ENCODE data around the gene NEUROD2.

Gene NEUROD2

DNA sequence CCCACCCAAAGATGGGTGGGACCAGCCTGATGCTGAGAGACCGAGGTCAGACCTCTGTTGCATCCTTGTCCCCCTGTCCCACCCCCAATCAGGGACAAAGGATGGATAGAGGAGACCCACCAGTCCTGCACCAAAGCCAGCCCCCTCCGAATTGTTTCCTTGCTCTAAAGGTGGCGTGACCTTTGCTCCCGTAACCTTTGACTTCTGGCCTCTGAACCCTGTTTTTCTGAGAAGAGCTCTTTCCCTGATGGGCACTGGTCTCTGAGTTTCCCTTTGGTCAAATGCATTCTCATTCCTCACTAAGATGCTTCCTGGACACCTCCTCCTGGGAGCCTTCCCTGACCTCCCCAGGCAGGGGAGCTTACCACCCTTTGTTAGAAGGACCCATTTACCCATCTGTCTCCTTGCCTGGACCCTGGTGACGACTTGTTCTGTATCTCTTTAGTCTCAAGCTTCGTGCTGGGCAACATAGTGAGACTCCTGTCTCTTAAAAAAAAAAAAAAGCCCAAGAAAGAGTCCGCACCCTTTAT is 5.3 kb upstream of the NEUROD2 start:
- H3K4me1 ChIP-seq (ENCODE audit: control insufficient read depth, insufficient read depth, low read length), result no peaks in the 10 kb centered on the region
- H3K27me3 ChIP-seq (ENCODE audit: control insufficient read depth, insufficient read depth, low read length), result peaks cover 43% of the 10 kb centered on the region
- H3K9ac ChIP-seq (ENCODE audit: low read length), result no peak overlapping the region

DNA sequence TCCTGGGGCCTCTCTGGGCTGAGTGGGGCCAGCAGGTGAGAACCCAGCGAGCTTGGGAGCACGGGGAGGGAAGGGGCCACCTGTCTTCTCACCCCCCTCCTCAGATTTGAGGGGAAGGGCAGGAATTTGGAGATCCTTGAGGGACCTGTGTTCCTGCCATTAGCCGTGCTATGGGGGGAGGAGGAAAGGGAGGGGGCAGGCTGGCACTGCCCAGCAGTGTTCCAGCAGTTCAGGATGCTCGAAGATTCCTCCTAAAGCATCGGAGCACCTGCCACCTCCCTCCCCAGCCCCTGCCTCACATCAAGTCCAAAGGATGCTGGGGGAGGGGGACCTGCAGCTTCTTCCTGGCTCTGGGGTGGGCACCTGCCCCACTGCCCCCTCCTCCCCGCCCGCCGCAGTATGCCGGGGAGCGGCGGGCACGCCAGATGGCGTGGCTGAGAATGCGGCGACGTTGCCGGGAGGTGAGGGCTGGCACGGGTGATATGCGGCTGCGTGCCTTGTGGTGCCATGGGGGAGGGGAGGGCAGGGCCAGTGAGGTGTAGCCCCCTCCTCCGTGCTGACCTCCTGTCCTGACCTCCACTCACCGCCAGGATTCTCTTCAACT is 4.7 kb upstream of the NEUROD2 start:
- Histone ChIP-seq H3K4me1 (ENCODE audit: control insufficient read depth, insufficient read depth, low read length) (no peaks in the 10 kb centered on the region), H3K4me3 (ENCODE audit: low read length) (no peak overlapping the region), H3K36me3 (ENCODE audit: control insufficient read depth, insufficient read depth, low read length) (no peaks in the 10 kb centered on the region), H3K9ac (ENCODE audit: low read length) (no peak overlapping the region), H3K9me3 (ENCODE audit: control insufficient read depth, low read length) (no peaks in the 10 kb centered on the region), H3K27me3 (ENCODE audit: control insufficient read depth, insufficient read depth, low read length) (peaks cover 50% of the 10 kb centered on the region)

More for the DNA sequence above, 5.3 kb upstream of the NEUROD2 start:
- Histone ChIP-seq H3K9me3 (ENCODE audit: control insufficient read depth, low read length) (no peaks in the 10 kb centered on the region), H3K36me3 (ENCODE audit: control insufficient read depth, insufficient read depth, low read length) (no peaks in the 10 kb centered on the region), H3K4me3 (ENCODE audit: low read length) (no peak overlapping the region)

- Histone ChIP-seq H3K9me3 (ENCODE audit: control insufficient read depth, low read length) (no peaks in the 10 kb centered on the region), H3K4me1 (ENCODE audit: control insufficient read depth, insufficient read depth, low read length) (peaks cover 7% of the 10 kb centered on the region), H3K9ac (ENCODE audit: low read length) (no peak overlapping the region), H3K27me3 (ENCODE audit: control insufficient read depth, insufficient read depth, low read length) (peaks cover 58% of the 10 kb centered on the region), H3K4me3 (ENCODE audit: low read length) (no peak overlapping the region), H3K36me3 (ENCODE audit: control insufficient read depth, insufficient read depth, low read length) (no peaks in the 10 kb centered on the region)
Measured at GRCh38 chr17:39611401-39612112, 3.8 kb upstream of the NEUROD2 start.

GRCh38 chr17:39609416-39610025 is 1.8 kb upstream of the NEUROD2 start:
- H3K36me3 ChIP-seq (ENCODE audit: control insufficient read depth, insufficient read depth, low read length), result no peaks in the 10 kb centered on the region
- peaks cover 70% of the 10 kb centered on the region for H3K27me3 ChIP-seq (ENCODE audit: control insufficient read depth, insufficient read depth, low read length)
- H3K4me1 ChIP-seq (ENCODE audit: control insufficient read depth, insufficient read depth, low read length), result peaks cover 23% of the 10 kb centered on the region
- no peak overlapping the region for H3K9ac ChIP-seq (ENCODE audit: low read length)
- no peaks in the 10 kb centered on the region for H3K9me3 ChIP-seq (ENCODE audit: control insufficient read depth, low read length)
- no peak overlapping the region for H3K4me3 ChIP-seq (ENCODE audit: low read length)

GRCh38 chr17:39608142-39608981 is 642 bp upstream of the NEUROD2 start:
- H3K4me3 ChIP-seq (ENCODE audit: low read length), result no peak overlapping the region
- peaks cover 78% of the 10 kb centered on the region for H3K27me3 ChIP-seq (ENCODE audit: control insufficient read depth, insufficient read depth, low read length)
- no peaks in the 10 kb centered on the region for H3K36me3 ChIP-seq (ENCODE audit: control insufficient read depth, insufficient read depth, low read length)
- H3K9me3 ChIP-seq (ENCODE audit: control insufficient read depth, low read length), result no peaks in the 10 kb centered on the region
- no peak overlapping the region for H3K9ac ChIP-seq (ENCODE audit: low read length)
- H3K4me1 ChIP-seq (ENCODE audit: control insufficient read depth, insufficient read depth, low read length), result peaks cover 23% of the 10 kb centered on the region

DNA sequence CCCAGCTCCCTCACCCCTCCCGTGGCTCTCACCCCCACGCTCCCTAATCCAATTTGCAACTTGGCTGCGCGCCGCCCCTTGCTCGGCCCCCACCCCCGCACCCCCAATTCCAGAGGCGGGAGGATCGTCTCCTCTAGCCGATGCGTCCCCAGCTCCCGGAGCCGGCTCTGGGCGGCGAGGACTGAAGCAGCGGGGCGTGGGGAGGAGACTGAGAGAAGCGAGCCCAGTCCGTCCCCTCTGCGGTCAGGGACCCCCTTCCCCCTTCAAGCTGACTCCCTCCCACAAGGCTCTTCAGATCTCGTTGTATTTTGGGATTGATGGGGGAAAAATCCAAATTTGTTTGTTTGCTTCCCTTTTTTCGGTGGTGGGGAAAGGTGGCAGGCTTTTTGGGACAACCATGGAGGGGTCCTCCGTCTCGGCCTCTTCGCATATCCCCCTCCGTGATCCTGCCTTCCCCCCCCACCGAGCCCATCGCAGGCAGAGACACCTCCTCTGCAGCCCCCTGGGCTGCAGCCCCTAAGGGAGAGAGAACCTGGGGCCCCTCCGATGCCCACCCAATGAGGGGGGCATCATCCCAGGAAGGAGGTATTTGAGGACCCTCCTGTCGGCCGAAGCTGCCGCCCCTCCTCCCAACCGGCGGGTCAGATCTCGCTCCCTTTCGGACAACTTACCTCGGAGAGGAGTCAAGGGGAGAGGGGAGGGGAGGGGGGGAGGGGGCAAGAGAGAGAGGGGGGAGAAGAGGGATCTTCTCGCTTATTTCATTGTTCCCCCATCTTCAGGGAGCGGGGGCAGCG is 466 bp downstream of the NEUROD2 start:
- Histone ChIP-seq H3K4me3 (ENCODE audit: low read length) (no peak overlapping the region), H3K36me3 (ENCODE audit: control insufficient read depth, insufficient read depth, low read length) (no peaks in the 10 kb centered on the region), H3K27me3 (ENCODE audit: control insufficient read depth, insufficient read depth, low read length) (peaks cover 81% of the 10 kb centered on the region), H3K4me1 (ENCODE audit: control insufficient read depth, insufficient read depth, low read length) (peaks cover 23% of the 10 kb centered on the region), H3K9me3 (ENCODE audit: control insufficient read depth, low read length) (no peaks in the 10 kb centered on the region), H3K9ac (ENCODE audit: low read length) (no peak overlapping the region)

DNA sequence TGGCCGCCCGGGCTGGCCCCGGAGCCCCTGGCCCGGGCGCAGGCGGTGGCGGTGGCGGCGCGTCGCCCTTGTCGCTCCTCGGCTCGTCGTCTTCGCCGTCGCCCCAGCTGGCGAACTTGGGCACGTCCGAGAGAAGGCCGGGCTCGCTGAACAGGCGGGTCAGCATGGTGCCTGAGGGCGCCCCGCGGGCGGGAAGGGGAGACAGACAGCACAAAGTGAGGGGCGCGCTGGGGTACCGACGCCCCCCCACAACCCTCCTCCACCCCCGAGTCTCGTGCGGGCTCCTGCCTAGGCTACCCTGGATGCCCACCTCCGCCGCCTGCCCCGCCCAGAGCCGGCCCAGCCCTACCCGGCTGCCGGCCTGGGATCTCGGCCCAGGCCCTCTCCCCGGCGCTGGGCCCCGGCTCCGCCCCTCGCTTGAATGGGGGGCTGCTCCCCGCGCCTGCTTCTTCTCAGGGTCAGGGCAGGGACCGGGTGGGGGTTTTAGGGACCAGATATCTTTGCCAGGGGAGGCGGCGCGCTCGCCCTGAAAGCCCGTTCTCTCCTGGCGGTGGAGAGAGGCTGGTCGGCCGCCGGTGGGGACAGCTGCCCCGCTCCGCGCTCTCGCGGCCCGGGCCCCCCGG is 1.2 kb downstream of the NEUROD2 start:
- no peak overlapping the region for H3K4me3 ChIP-seq (ENCODE audit: low read length)

DNA sequence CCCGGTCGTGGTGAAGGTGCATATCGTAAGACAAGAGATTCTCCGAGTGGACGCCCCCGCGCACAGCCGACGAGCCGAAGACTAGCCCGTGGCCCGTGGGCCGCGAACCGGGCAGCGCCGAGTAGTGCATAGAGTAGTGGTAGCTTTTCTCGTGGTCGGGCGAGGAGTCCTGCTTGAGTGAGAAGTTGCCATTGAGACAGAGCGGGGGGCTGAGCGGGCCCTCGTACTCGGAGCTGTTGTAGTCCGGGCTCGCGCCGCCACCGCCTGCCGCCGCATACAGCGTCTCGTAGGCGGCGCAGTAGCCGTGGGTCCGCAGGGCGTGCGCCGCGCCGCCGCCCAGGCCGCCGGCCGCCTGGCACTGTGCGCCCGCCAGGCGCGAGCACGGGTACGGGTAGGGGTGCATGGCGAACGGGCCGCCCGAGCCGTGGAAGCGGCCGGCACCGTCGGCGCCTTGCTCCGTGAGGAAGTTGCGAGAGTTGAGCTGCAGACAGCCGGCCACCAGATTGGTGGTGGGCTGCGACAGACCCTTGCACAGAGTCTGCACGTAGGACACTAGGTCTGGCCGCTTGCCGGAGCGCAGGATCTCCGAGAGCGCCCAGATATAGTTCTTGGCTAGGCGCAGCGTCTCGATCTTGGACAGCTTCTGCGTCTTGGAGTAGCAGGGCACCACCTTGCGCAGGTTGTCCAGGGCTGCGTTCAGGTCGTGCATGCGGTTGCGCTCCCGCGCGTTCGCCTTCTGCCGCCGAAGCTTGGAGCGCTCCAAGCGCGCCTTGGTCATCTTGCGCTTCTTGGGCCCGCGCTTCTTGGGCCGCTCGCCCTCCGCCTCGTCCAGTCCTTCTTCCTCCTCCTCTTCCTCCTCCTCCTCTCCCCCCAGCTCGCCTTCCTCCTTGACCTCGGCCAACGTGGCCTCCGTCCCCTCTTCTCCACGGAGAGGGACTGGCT is 2.0 kb downstream of the NEUROD2 start:
- Histone ChIP-seq H3K4me3 (ENCODE audit: low read length) (no peak overlapping the region), H3K9ac (ENCODE audit: low read length) (no peak overlapping the region), H3K27me3 (ENCODE audit: control insufficient read depth, insufficient read depth, low read length) (peaks cover 91% of the 10 kb centered on the region), H3K36me3 (ENCODE audit: control insufficient read depth, insufficient read depth, low read length) (no peaks in the 10 kb centered on the region), H3K4me1 (ENCODE audit: control insufficient read depth, insufficient read depth, low read length) (peaks cover 23% of the 10 kb centered on the region), H3K9me3 (ENCODE audit: control insufficient read depth, low read length) (no peaks in the 10 kb centered on the region)

More for the DNA sequence above, 1.2 kb downstream of the NEUROD2 start:
- Histone ChIP-seq H3K9me3 (ENCODE audit: control insufficient read depth, low read length) (no peaks in the 10 kb centered on the region), H3K36me3 (ENCODE audit: control insufficient read depth, insufficient read depth, low read length) (no peaks in the 10 kb centered on the region), H3K27me3 (ENCODE audit: control insufficient read depth, insufficient read depth, low read length) (peaks cover 83% of the 10 kb centered on the region), H3K9ac (ENCODE audit: low read length) (no peak overlapping the region), H3K4me1 (ENCODE audit: control insufficient read depth, insufficient read depth, low read length) (peaks cover 23% of the 10 kb centered on the region)

GRCh38 chr17:39604911-39605491 is 2.7 kb downstream of the NEUROD2 start:
- Histone ChIP-seq H3K4me1 (ENCODE audit: control insufficient read depth, insufficient read depth, low read length) (peaks cover 23% of the 10 kb centered on the region), H3K4me3 (ENCODE audit: low read length) (no peak overlapping the region), H3K9me3 (ENCODE audit: control insufficient read depth, low read length) (no peaks in the 10 kb centered on the region), H3K9ac (ENCODE audit: low read length) (no peak overlapping the region), H3K27me3 (ENCODE audit: control insufficient read depth, insufficient read depth, low read length) (peaks cover 99% of the 10 kb centered on the region), H3K36me3 (ENCODE audit: control insufficient read depth, insufficient read depth, low read length) (no peaks in the 10 kb centered on the region)

Data from mucosa of stomach (tissue), 1 donor.